NCI-H460 (cell line): ENCODE measurements around the gene CCNF. TPM values are rescaled to one million over a fixed set of nuclear protein-coding genes. Genes with fewer than 3 reads are reported as not detected.
"Not testable (repeated sequence)": the region's sequence is repeated elsewhere in the genome, so short reads cannot be mapped to it uniquely, and the experiment has no call there.

Source experiments
- DNase-seq: peaks from one replicate; pipeline ENCODE4 v3.0.0-alpha.2; 2016; ENCODE audit warnings: low read depth; ENCODE audit errors: extremely low read depth
- total RNA-seq: library from RNA; depleted of rRNA; stranded (reverse); fragments of >200 nt; shearing (Covaris generic); gene quantifications from 2 replicates; pipeline ENCODE4 v1.2.3, GENCODE V29; 2014

CCNF gene
- total RNA-seq, 1 experiment from 2014 or later: 22.1 TPM

GRCh38 chr16:2470234-2470601, 41.0 kb downstream of the CCNF start:
- no peak for DNase-seq

- no peak for DNase-seq
Measured at GRCh38 chr16:2470603-2471015, 41.4 kb downstream of the CCNF start.

- DNase-seq: no peak
Measured at GRCh38 chr16:2471016-2471652, 41.9 kb downstream of the CCNF start, which contains the start of gene NTN3. TSS of gene NTN3 (plus strand) at chr16:2471297. CDS start at chr16:2471702, 405 bp downstream.

GRCh38 chr16:2471653-2472487, 42.6 kb downstream of the CCNF start:
- DNase-seq: no peak

GRCh38 chr16:2472488-2472864, 43.2 kb downstream of the CCNF start:
- DNase-seq: no peak

GRCh38 chr16:2472885-2473445, 43.7 kb downstream of the CCNF start:
- DNase-seq: no peak

GRCh38 chr16:2473446-2473926, 44.2 kb downstream of the CCNF start:
- no peak for DNase-seq

GRCh38 chr16:2473999-2474876, 45.0 kb downstream of the CCNF start:
- peak; percentile 38 for DNase-seq

GRCh38 chr16:2474877-2475412, 45.7 kb downstream of the CCNF start, which contains the start of gene TBC1D24:
TSS of gene TBC1D24 (plus strand) at chr16:2475127. CDS start at chr16:2496149, 21,022 bp downstream.
- DNase-seq: peak; percentile 80

GRCh38 chr16:2475413-2476344, 46.4 kb downstream of the CCNF start:
- no peak for DNase-seq

- no peak for DNase-seq
Measured at GRCh38 chr16:2476345-2476720, 47.1 kb downstream of the CCNF start.

- DNase-seq: no peak
Measured at GRCh38 chr16:2476741-2477140, 47.5 kb downstream of the CCNF start.

GRCh38 chr16:2477327-2477726, 48.1 kb downstream of the CCNF start:
- no peak for DNase-seq

- DNase-seq: no peak
Measured at GRCh38 chr16:2478279-2478678, 49.0 kb downstream of the CCNF start.

GRCh38 chr16:2479996-2480395, 50.7 kb downstream of the CCNF start:
- DNase-seq: not testable (repeated sequence)

GRCh38 chr16:2480948-2481347, 51.7 kb downstream of the CCNF start:
- DNase-seq: no peak

GRCh38 chr16:2481676-2482075, 52.4 kb downstream of the CCNF start:
- no peak for DNase-seq

GRCh38 chr16:2482249-2482648, 53.0 kb downstream of the CCNF start:
- DNase-seq: no peak
